Measurements from ENCODE around the gene ATMIN.

- TF ChIP-seq EZH2 (IDR thresholded peaks at IDR 0.05; ENCODE audit: insufficient read depth, poor library complexity, severe bottlenecking) (no peak), EZH2phosphoT487 (IDR thresholded peaks at IDR 0.05; ENCODE audit: insufficient read depth, low read depth) (no peak)
Observed at GRCh38 chr16:81000873-81001272, 34.8 kb upstream of the ATMIN start.
